H1 (cell line): ENCODE measurements around the gene ARID3B. TPM values are rescaled to one million over a fixed set of nuclear protein-coding genes. Genes with fewer than 3 reads are reported as not detected.

ENCODE experiments used
- CTBP2 ChIP-seq: IDR thresholded peaks from 2 replicates; pipeline ENCODE4 v1.7.0; 2011; ENCODE audit warnings: borderline replicate concordance, mild to moderate bottlenecking, moderate library complexity, mixed read lengths, low read length; ENCODE audit not compliant: insufficient read depth, insufficient read length
- GABPA ChIP-seq: IDR thresholded peaks from 2 replicates; pipeline ENCODE4 v1.6.1; 2011; ENCODE audit warnings: mild to moderate bottlenecking, low read length, moderate library complexity, borderline replicate concordance; ENCODE audit not compliant: insufficient read depth
- JUN ChIP-seq: IDR thresholded peaks from 2 replicates; pipeline ENCODE4 v1.6.1; 2011; ENCODE audit warnings: low read depth, mild to moderate bottlenecking, improper control_type of control experiment, low read length
- polyA plus RNA-seq, 7 experiments: library from polyadenylated mRNA; depleted of rRNA in 3 of 7; stranded (reverse) in 5 of 7; unstranded in 2 of 7; fragments of >200 nt in 5 of 7; fragments of 200-250 nt in 2 of 7; gene quantifications; 1 replicate in 5 of 7; 2 replicates in 1 of 7; 4 replicates in 1 of 7; pipeline versions ENCODE4 v1.2.1 to v1.2.3, GENCODE V29; 2011 to 2013; ENCODE audit warnings: missing spikeins in 2 of 7, mixed read lengths in 2 of 7
- total RNA-seq: library from RNA; stranded (reverse); fragmentation: NEBNext Ultra II Directional; extraction: Animal tissue kit (Norgen Biotek cat#: 25700); gene quantifications from 2 replicates; pipeline ENCODE4 v1.2.1, GENCODE V29; 2021
- TF ChIP-seq, protein P1 (sequence below): fragments of 300-600 bp; sonication (generic); IDR thresholded peaks from 2 replicates; pipeline ENCODE4 v1.7.1; 2012; ENCODE audit warnings: low read length, moderate library complexity, mild to moderate bottlenecking, inconsistent platforms; ENCODE audit not compliant: insufficient replicate concordance

ARID3B gene
- total and polyA plus RNA-seq, 2 of the 8 experiments (the other 6 are each of a cell fraction or from before 2014, with no cell fraction given), result 81.0 to 115 TPM

DNA sequence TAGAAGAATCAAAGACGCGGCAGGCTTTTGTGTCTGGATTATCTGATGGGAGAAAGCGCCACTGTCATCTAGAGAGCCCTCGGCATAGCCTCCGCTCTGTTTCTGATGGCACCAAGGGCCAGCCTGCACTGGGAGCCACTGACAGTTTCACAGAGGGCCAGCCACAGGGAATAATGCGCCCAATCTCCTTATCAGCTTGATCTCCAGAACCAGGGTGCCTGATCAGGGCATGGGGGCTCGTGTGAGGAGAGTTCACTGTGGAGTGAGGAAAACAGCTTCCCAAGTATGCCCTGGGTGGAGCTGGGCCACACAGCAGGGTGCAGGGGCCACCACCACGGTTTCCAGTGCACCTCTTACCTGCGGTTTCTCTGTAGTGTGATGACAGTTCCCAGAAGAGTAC, 44.8 kb downstream of the ARID3B start (continued):
- TF ChIP-seq, protein P1, sequence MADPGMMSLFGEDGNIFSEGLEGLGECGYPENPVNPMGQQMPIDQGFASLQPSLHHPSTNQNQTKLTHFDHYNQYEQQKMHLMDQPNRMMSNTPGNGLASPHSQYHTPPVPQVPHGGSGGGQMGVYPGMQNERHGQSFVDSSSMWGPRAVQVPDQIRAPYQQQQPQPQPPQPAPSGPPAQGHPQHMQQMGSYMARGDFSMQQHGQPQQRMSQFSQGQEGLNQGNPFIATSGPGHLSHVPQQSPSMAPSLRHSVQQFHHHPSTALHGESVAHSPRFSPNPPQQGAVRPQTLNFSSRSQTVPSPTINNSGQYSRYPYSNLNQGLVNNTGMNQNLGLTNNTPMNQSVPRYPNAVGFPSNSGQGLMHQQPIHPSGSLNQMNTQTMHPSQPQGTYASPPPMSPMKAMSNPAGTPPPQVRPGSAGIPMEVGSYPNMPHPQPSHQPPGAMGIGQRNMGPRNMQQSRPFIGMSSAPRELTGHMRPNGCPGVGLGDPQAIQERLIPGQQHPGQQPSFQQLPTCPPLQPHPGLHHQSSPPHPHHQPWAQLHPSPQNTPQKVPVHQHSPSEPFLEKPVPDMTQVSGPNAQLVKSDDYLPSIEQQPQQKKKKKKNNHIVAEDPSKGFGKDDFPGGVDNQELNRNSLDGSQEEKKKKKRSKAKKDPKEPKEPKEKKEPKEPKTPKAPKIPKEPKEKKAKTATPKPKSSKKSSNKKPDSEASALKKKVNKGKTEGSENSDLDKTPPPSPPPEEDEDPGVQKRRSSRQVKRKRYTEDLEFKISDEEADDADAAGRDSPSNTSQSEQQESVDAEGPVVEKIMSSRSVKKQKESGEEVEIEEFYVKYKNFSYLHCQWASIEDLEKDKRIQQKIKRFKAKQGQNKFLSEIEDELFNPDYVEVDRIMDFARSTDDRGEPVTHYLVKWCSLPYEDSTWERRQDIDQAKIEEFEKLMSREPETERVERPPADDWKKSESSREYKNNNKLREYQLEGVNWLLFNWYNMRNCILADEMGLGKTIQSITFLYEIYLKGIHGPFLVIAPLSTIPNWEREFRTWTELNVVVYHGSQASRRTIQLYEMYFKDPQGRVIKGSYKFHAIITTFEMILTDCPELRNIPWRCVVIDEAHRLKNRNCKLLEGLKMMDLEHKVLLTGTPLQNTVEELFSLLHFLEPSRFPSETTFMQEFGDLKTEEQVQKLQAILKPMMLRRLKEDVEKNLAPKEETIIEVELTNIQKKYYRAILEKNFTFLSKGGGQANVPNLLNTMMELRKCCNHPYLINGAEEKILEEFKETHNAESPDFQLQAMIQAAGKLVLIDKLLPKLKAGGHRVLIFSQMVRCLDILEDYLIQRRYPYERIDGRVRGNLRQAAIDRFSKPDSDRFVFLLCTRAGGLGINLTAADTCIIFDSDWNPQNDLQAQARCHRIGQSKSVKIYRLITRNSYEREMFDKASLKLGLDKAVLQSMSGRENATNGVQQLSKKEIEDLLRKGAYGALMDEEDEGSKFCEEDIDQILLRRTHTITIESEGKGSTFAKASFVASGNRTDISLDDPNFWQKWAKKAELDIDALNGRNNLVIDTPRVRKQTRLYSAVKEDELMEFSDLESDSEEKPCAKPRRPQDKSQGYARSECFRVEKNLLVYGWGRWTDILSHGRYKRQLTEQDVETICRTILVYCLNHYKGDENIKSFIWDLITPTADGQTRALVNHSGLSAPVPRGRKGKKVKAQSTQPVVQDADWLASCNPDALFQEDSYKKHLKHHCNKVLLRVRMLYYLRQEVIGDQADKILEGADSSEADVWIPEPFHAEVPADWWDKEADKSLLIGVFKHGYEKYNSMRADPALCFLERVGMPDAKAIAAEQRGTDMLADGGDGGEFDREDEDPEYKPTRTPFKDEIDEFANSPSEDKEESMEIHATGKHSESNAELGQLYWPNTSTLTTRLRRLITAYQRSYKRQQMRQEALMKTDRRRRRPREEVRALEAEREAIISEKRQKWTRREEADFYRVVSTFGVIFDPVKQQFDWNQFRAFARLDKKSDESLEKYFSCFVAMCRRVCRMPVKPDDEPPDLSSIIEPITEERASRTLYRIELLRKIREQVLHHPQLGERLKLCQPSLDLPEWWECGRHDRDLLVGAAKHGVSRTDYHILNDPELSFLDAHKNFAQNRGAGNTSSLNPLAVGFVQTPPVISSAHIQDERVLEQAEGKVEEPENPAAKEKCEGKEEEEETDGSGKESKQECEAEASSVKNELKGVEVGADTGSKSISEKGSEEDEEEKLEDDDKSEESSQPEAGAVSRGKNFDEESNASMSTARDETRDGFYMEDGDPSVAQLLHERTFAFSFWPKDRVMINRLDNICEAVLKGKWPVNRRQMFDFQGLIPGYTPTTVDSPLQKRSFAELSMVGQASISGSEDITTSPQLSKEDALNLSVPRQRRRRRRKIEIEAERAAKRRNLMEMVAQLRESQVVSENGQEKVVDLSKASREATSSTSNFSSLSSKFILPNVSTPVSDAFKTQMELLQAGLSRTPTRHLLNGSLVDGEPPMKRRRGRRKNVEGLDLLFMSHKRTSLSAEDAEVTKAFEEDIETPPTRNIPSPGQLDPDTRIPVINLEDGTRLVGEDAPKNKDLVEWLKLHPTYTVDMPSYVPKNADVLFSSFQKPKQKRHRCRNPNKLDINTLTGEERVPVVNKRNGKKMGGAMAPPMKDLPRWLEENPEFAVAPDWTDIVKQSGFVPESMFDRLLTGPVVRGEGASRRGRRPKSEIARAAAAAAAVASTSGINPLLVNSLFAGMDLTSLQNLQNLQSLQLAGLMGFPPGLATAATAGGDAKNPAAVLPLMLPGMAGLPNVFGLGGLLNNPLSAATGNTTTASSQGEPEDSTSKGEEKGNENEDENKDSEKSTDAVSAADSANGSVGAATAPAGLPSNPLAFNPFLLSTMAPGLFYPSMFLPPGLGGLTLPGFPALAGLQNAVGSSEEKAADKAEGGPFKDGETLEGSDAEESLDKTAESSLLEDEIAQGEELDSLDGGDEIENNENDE, result no peak
- TF ChIP-seq CTBP2 (no peak), JUN (no peak), GABPA (no peak)
